ENCODE measurements around the gene FGF8. TPM values are rescaled to one million over a fixed set of nuclear protein-coding genes. Genes with fewer than 3 reads are reported as not detected.
A peak's percentile ranks its signal among the peaks of the same experiment; 100 is the strongest.

Gene FGF8
- total RNA-seq: not detected

- in situ Hi-C loops (cut with MboI; ENCODE audit: low sequenced_read_pairs in 4 of 4): no loop called here
Observed at GRCh38 chr10:101775273-101776160, at the start of gene FGF8. Gene FGF8 (minus strand): TSS chr10:101776114. CDS start chr10:101775900, 214 bp downstream.

GRCh38 chr10:101824736-101825135, 48.8 kb upstream of the FGF8 start:
- in situ Hi-C loops (cut with MboI; ENCODE audit: low sequenced_read_pairs in 4 of 4): no loop called here

More at GRCh38 chr10:101775273-101776160, at the start of gene FGF8:
- DNase-seq: no peak
- no peaks in the 10 kb centered on the region for H3K9me3 ChIP-seq
- H3K4me3 ChIP-seq: peak within 1 kb of the TSS in 2 of 4 donors; percentile 9 to 19
- no peak within 1 kb of the TSS for H3K27ac ChIP-seq
- TF ChIP-seq CTCF (IDR thresholded peaks at IDR 0.05 in 4 of 5, conservative IDR thresholded peaks at IDR 0.05 in 1 of 5) (no peak), POLR2A (IDR thresholded peaks at IDR 0.05) (no peak)
- no peaks in the 10 kb centered on the region for H3K36me3 ChIP-seq
- ATAC-seq: no peak
- peaks cover 19 to 21% of the 10 kb centered on the region in 2 donors for H3K4me1 ChIP-seq
- intact Hi-C loops (cut with DNase I; ENCODE audit: low total_unique reads): no loop called here
- H3K27me3 ChIP-seq: peaks cover 74 to 79% (median 78%) of the 10 kb centered on the region in 3 donors

GRCh38 chr10:101818872-101819633, 43.1 kb upstream of the FGF8 start:
- Histone ChIP-seq H3K9me3 (no peaks in the 10 kb centered on the region), H3K4me3 (peak overlapping the region; percentile 82 to 99 (median 98)), H3K27ac (peak overlapping the region; percentile 93 to 100 (median 96)), H3K4me1 (peaks cover 23 to 24% of the 10 kb centered on the region in 2 donors), H3K27me3 (no peaks in the 10 kb centered on the region), H3K36me3 (no peaks in the 10 kb centered on the region)
- ATAC-seq (peak; percentile 28 to 32), DNase-seq (peak in 1 of 2 donors; percentile 56)
- in situ Hi-C loops (cut with MboI; ENCODE audit: low sequenced_read_pairs in 4 of 4) (no loop called here), intact Hi-C loops (cut with DNase I; ENCODE audit: low total_unique reads) (loop anchor here (1.0 to 10.0 kb wide), 7 partner anchors 36 to 1284 kb away; partner anchors contain the start of genes ACTR1A, BTRC, HIF1AN and HPS6)
- TF ChIP-seq CTCF (IDR thresholded peaks at IDR 0.05 in 4 of 5, conservative IDR thresholded peaks at IDR 0.05 in 1 of 5): no peak
- TF ChIP-seq POLR2A (IDR thresholded peaks at IDR 0.05): no peak

More at GRCh38 chr10:101824736-101825135, 48.8 kb upstream of the FGF8 start:
- no peaks in the 10 kb centered on the region for H3K27me3 ChIP-seq
- DNase-seq: no peak
- peaks cover 0 to 2% of the 10 kb centered on the region in 2 donors for H3K4me1 ChIP-seq
- TF ChIP-seq CTCF (IDR thresholded peaks at IDR 0.05 in 4 of 5, conservative IDR thresholded peaks at IDR 0.05 in 1 of 5) (no peak), POLR2A (IDR thresholded peaks at IDR 0.05) (no peak)
- H3K36me3 ChIP-seq: peaks cover 0 to 6% of the 10 kb centered on the region in 2 donors
- H3K9me3 ChIP-seq: no peaks in the 10 kb centered on the region
- no peak overlapping the region for H3K27ac ChIP-seq
- no peak for ATAC-seq
- intact Hi-C loops (cut with DNase I; ENCODE audit: low total_unique reads): no loop called here
- no peak overlapping the region for H3K4me3 ChIP-seq

- Histone ChIP-seq H3K9me3 (no peaks in the 10 kb centered on the region), H3K4me1 (peaks cover 31% of the 10 kb centered on the region in 2 donors), H3K27ac (peak within 1 kb of the TSS; percentile 93 to 100 (median 96)), H3K4me3 (peak within 1 kb of the TSS; percentile 82 to 99 (median 98)), H3K27me3 (no peaks in the 10 kb centered on the region), H3K36me3 (no peaks in the 10 kb centered on the region)
- ATAC-seq: peak; percentile 89 to 90
- intact Hi-C loops (cut with DNase I; ENCODE audit: low total_unique reads): loop anchor here (1.0 to 10.0 kb wide), 7 partner anchors 35 to 1283 kb away; partner anchors contain the start of genes ACTR1A, BTRC, HIF1AN and HPS6
- peak; percentile 99 to 100 for DNase-seq
- in situ Hi-C loops (cut with MboI; ENCODE audit: low sequenced_read_pairs in 4 of 4): no loop called here
- TF ChIP-seq CTCF (IDR thresholded peaks at IDR 0.05 in 4 of 5, conservative IDR thresholded peaks at IDR 0.05 in 1 of 5) (peak in 1 of 5 experiments; percentile 26), POLR2A (IDR thresholded peaks at IDR 0.05) (peak; percentile 99 to 100)
Observed at GRCh38 chr10:101818119-101818871, 42.4 kb upstream of the FGF8 start, which contains the start of gene OGA. Gene OGA (minus strand): TSS chr10:101818444. CDS start chr10:101818022, 422 bp downstream.

Measured in gastrocnemius medialis (tissue), 4 donors.